Measurements from ENCODE around the gene KCNK2.

DNA sequence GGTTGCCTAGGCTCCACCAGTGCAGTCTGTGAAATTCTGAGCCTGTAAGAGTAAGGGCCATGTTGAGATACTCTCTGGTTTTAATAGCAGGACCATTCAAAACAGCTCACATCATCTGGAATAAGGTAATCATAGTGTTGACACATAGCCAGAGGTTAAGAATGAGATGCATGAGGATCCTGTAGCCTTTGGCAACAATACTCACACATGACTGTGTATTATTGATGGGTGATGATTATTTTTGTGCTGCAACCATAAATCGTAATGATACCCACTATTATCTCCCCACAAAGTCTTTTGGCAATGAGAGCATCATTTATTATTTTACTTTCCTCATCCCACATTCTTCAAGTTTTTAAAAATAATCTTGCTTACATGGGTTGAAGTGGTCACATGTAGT, 35.5 kb downstream of the KCNK2 start:
- TF ChIP-seq, protein P1, sequence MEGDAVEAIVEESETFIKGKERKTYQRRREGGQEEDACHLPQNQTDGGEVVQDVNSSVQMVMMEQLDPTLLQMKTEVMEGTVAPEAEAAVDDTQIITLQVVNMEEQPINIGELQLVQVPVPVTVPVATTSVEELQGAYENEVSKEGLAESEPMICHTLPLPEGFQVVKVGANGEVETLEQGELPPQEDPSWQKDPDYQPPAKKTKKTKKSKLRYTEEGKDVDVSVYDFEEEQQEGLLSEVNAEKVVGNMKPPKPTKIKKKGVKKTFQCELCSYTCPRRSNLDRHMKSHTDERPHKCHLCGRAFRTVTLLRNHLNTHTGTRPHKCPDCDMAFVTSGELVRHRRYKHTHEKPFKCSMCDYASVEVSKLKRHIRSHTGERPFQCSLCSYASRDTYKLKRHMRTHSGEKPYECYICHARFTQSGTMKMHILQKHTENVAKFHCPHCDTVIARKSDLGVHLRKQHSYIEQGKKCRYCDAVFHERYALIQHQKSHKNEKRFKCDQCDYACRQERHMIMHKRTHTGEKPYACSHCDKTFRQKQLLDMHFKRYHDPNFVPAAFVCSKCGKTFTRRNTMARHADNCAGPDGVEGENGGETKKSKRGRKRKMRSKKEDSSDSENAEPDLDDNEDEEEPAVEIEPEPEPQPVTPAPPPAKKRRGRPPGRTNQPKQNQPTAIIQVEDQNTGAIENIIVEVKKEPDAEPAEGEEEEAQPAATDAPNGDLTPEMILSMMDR (optimal IDR thresholded peaks at IDR 0.05 in 1 of 3, IDR thresholded peaks at IDR 0.05 in 1 of 3, conservative IDR thresholded peaks at IDR 0.05 in 1 of 3; ENCODE audit: extremely low read depth in 1 of 3, insufficient read depth in 2 of 3, low read length in 3 of 3): no peak
- no peak for TF ChIP-seq EZH2 (IDR thresholded peaks at IDR 0.05; ENCODE audit: low read length)

Measured in keratinocyte (primary cell).